CD4-positive, alpha-beta T cell (primary cell): ENCODE data around the gene GPR55. TPM values are rescaled to one million over a fixed set of nuclear protein-coding genes. Genes with fewer than 3 reads are reported as not detected.

Source experiments
- ATAC-seq: fragments of 200-7000 bp; cut with Tn5 transposase; one replicate; pipeline ENCODE4 v1.10.0; 2022; ENCODE audit warnings: mild to moderate bottlenecking; ENCODE audit not compliant: poor library complexity
- CTCF ChIA-PET: fragments of 350-600 bp; sonication (Branson Sonifier 250); formaldehyde crosslinking; loops from one replicate; lab custom pipeline; 2021; ENCODE audit warnings: antibody characterized with exemption, inconsistent platforms; lab: Charles Lee
- POLR2A ChIA-PET: fragments of 350-600 bp; sonication (Branson Sonifier 250); formaldehyde crosslinking; loops from one replicate; lab custom pipeline; 2021; ENCODE audit warnings: antibody characterized with exemption, inconsistent platforms; lab: Charles Lee
- DNase-seq, 14 experiments: peaks; one replicate each; pipeline ENCODE4 v3.0.0-alpha.2; 2013 to 2020; ENCODE audit warnings: mixed read lengths in 2 of 14
- H3K27ac ChIP-seq, 2 donors: one replicate each; pipeline versions ENCODE4 v1.5.1 to v1.7.0; 2013; ENCODE audit warnings: low read length in 2 of 2, low read depth in 1 of 2, mild to moderate bottlenecking in 1 of 2
- H3K27me3 ChIP-seq, 2 experiments: 1 replicate in 1 of 2; 2 replicates in 1 of 2; pipeline versions ENCODE4 v1.6.1 to v1.7.0; 2013; ENCODE audit warnings: low read length in 2 of 2, control low read depth in 1 of 2, mild to moderate bottlenecking in 1 of 2, moderate library complexity in 1 of 2; ENCODE audit not compliant: insufficient read depth in 2 of 2, control insufficient read depth in 1 of 2
- H3K36me3 ChIP-seq: one replicate; pipeline ENCODE4 v1.6.1; 2013; ENCODE audit warnings: low read length, control low read depth; ENCODE audit not compliant: insufficient read depth
- H3K4me1 ChIP-seq: one replicate; pipeline ENCODE4 v1.6.1; 2013; ENCODE audit warnings: low read length, control low read depth; ENCODE audit not compliant: insufficient read depth
- H3K4me3 ChIP-seq: one replicate; pipeline ENCODE4 v1.5.1; 2013; ENCODE audit warnings: mild to moderate bottlenecking, low read length, moderate library complexity
- H3K9me3 ChIP-seq, 2 experiments: 1 replicate in 1 of 2; 2 replicates in 1 of 2; pipeline versions ENCODE4 v1.6.1 to v1.7.0; 2013; ENCODE audit warnings: low read length in 2 of 2, mild to moderate bottlenecking in 2 of 2, control low read depth in 1 of 2, moderate library complexity in 1 of 2; ENCODE audit not compliant: control insufficient read depth in 1 of 2, insufficient read depth in 1 of 2
- H3K27ac Mint-ChIP-seq: one replicate; pipeline ENCODE4 v1.8.0; 2020; ENCODE audit warnings: mixed read lengths
- H3K27me3 Mint-ChIP-seq: one replicate; pipeline ENCODE4 v1.8.0; 2021; ENCODE audit warnings: mixed read lengths
- H3K36me3 Mint-ChIP-seq: one replicate; pipeline ENCODE4 v1.8.0; 2021; ENCODE audit warnings: low read depth, mixed read lengths
- H3K4me1 Mint-ChIP-seq: one replicate; pipeline ENCODE4 v1.8.0; 2021; ENCODE audit warnings: low read depth, mixed read lengths
- H3K4me3 Mint-ChIP-seq: one replicate; pipeline ENCODE4 v1.8.0; 2020; ENCODE audit warnings: mild to moderate bottlenecking, mixed read lengths
- H3K9me3 Mint-ChIP-seq: one replicate; pipeline ENCODE4 v1.8.0; 2020; ENCODE audit warnings: mixed read lengths
- intact Hi-C, 2 experiments: fragments of 100-400 bp; cut with DNase I in 1 of 2; cut with micrococcal nuclease in 1 of 2; formaldehyde crosslinking; loops; one replicate each; pipeline versions ENCODE4 v1.15.1 to v1.9.0; 2023 to 2025; cut with DNase I, micrococcal nuclease
- total RNA-seq, 174 experiments: library from RNA in 2 of 174; stranded (reverse) in 2 of 174; gene quantifications; one replicate each; pipeline ENCODE4 v1.2.3 and lab custom pipeline; 2021 to 2026
- TF ChIP-seq, protein P1 (sequence below): fragments of 200-600 bp; IDR thresholded peaks from one replicate; pipeline ENCODE4 v1.8.0; 2022; ENCODE audit warnings: antibody characterized with exemption, mild to moderate bottlenecking

Gene GPR55
- total RNA-seq, 2 experiments from 2014 or later, result 2.9 to 3.8 TPM

DNA sequence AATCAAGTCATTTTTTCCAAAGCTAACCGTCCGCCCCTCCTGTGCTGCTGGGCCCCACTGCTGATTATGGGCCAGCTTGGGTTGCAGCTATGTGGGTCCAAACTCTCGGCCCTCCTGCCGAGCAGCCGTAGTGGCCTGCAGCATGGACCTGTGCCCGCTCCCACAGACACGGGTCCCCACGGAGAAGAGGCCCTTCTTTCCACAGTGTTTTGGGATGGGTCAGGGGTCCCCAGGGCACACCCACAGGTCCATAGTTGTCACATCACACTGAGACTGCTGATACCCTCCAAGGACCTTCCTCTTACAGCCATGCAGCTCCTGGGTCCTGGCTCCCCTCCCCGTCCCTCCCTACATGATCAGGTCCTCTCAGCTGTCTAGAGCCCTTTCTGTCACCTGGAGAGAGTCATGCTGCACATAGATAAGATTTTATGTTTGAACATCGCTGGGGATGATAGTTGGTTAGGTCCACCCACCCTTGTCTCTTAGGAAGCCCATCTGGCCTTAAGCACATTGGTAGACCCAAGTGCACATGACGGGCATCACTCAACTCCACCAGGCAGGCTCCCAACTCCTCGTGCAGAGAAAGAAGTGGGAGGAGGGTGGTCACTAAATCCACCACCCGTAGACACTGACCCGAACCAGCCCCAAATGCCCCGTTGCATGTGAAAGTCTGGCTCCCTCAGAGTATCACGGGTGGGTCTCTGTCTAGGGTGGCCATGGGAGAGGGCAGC is 17.5 kb downstream of the GPR55 start:
- Mint-ChIP-seq H3K4me1 (peaks cover 43% of the 10 kb centered on the region), H3K4me3 (no peak overlapping the region), H3K27me3 (no peaks in the 10 kb centered on the region), H3K9me3 (no peaks in the 10 kb centered on the region), H3K27ac (no peak overlapping the region), H3K36me3 (peaks cover 19% of the 10 kb centered on the region)
- ATAC-seq, result no peak
- ChIA-PET CTCF (no interaction called here), POLR2A (no interaction called here)
- H3K9me3 ChIP-seq, result no peaks in the 10 kb centered on the region
- TF ChIP-seq, protein P1, sequence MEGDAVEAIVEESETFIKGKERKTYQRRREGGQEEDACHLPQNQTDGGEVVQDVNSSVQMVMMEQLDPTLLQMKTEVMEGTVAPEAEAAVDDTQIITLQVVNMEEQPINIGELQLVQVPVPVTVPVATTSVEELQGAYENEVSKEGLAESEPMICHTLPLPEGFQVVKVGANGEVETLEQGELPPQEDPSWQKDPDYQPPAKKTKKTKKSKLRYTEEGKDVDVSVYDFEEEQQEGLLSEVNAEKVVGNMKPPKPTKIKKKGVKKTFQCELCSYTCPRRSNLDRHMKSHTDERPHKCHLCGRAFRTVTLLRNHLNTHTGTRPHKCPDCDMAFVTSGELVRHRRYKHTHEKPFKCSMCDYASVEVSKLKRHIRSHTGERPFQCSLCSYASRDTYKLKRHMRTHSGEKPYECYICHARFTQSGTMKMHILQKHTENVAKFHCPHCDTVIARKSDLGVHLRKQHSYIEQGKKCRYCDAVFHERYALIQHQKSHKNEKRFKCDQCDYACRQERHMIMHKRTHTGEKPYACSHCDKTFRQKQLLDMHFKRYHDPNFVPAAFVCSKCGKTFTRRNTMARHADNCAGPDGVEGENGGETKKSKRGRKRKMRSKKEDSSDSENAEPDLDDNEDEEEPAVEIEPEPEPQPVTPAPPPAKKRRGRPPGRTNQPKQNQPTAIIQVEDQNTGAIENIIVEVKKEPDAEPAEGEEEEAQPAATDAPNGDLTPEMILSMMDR, result no peak
- H3K36me3 ChIP-seq, result peaks cover 20% of the 10 kb centered on the region
- peak in 1 of 14 experiments; percentile 27 for DNase-seq
- intact Hi-C loops, result loop anchor here (5.0 to 10.0 kb wide), 2 partner anchors 145 to 147 kb away; partner anchors contain the start of gene PSMD1 (in 1 of the 2)
- no peaks in the 10 kb centered on the region for H3K27me3 ChIP-seq
- H3K4me1 ChIP-seq, result peaks cover 32% of the 10 kb centered on the region
- H3K27ac ChIP-seq, result no peak overlapping the region
- H3K4me3 ChIP-seq, result no peak overlapping the region

DNA sequence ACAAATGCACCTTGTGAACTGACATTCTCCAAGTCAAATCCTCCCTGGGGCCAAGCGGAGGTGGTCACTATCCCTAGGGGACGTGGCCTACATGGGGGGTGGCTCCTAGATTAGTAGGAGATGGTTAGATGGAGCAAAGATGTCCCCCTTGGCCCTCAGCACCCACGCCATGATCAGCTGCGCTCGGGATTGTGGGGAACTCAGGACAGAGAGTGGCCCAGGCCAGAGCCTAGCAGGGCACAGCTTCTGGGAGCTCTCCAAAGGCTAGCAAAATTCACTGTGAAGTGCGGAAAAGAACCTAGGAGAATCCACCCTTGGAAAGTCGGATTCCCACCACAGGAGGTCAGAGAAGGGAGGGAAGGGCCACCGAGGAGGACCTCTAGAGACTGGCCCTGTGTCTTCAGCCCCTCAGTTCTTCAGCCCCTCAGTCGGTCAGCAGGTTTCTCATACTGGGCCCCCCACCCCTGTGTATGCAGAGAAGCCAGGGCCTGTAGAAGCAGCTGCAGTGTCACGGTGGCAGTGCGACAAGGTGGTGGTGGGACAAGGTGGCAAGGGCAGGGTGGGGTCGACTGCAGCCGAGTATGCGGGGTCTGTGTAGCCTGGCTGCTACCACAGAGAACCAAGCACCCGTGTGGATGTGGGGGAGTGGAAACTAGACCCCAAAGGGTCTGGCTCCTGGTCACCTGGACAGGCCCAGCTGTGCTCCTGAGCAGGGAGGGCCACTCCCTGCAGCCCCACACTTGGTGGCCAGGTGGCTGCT is 18.4 kb downstream of the GPR55 start:
- Mint-ChIP-seq H3K4me3 (no peak overlapping the region), H3K36me3 (peaks cover 19% of the 10 kb centered on the region), H3K27me3 (no peaks in the 10 kb centered on the region), H3K9me3 (no peaks in the 10 kb centered on the region), H3K4me1 (peaks cover 43% of the 10 kb centered on the region), H3K27ac (peak overlapping the region; percentile 84)
- ChIA-PET CTCF (no interaction called here), POLR2A (no interaction called here)
- Histone ChIP-seq H3K4me3 (no peak overlapping the region), H3K27ac (no peak overlapping the region), H3K9me3 (no peaks in the 10 kb centered on the region), H3K27me3 (no peaks in the 10 kb centered on the region), H3K36me3 (peaks cover 20% of the 10 kb centered on the region), H3K4me1 (peaks cover 38% of the 10 kb centered on the region)
- TF ChIP-seq, protein P1, result no peak
- intact Hi-C loops, result loop anchor here (5.0 to 10.0 kb wide), 2 partner anchors 146 to 148 kb away; partner anchors contain the start of gene PSMD1 (in 1 of the 2)
- peak in 1 of 14 experiments; percentile 32 for DNase-seq
- ATAC-seq, result no peak
